Caco-2 (cell line): ENCODE results near the gene FNDC3B. TPM values are rescaled to one million over a fixed set of nuclear protein-coding genes. Genes with fewer than 3 reads are reported as not detected.

Experiments
- BruUV-seq: library from RNA; stranded (reverse); fragments of 400-500 nt; replicated peaks from 2 replicates; lab custom pipeline; 2021; lab: Mats Ljungman, UMichigan
- CTCF ChIA-PET: fragments of 300-600 bp; sonication (Branson Sonifier 250); formaldehyde crosslinking; loops from one replicate; lab custom pipeline; 2022; ENCODE audit warnings: antibody characterized with exemption; lab: Charles Lee
- POLR2A ChIA-PET: fragments of 300-600 bp; sonication (Branson Sonifier 250); formaldehyde crosslinking; loops from one replicate; lab custom pipeline; 2022; ENCODE audit warnings: antibody characterized with exemption; lab: Charles Lee
- DNase-seq, 2 experiments: peaks; one replicate each; pipeline versions ENCODE4 v3.0.0 to v3.0.0-alpha.2; 2020 to 2022
- H3K27me3 ChIP-seq: replicated peaks from 2 replicates; pipeline ENCODE4 v1.6.0; 2011; ENCODE audit warnings: low read length; ENCODE audit not compliant: control insufficient read depth, insufficient read depth
- H3K36me3 ChIP-seq: 2 replicates; pipeline ENCODE4 v1.5.1; 2011; ENCODE audit warnings: low read length; ENCODE audit not compliant: control insufficient read depth, insufficient read depth
- H3K4me1 ChIP-seq: fragments of 250-450 bp; sonication (Bioruptor Pico); 2 replicates; pipeline ENCODE4 v1.5.1; 2020; ENCODE audit warnings: mild to moderate bottlenecking
- H3K4me3 ChIP-seq: 2 replicates; pipeline ENCODE4 v1.5.1; 2011; ENCODE audit warnings: low read depth, mild to moderate bottlenecking, control low read depth, low read length
- H3K9me3 ChIP-seq: fragments of 250-450 bp; sonication (Bioruptor Pico); 2 replicates; pipeline ENCODE4 v1.5.1; 2020; ENCODE audit warnings: mild to moderate bottlenecking, moderate library complexity
- H3K27ac Mint-ChIP-seq: one replicate; pipeline ENCODE4 v1.8.0; 2022; ENCODE audit warnings: mixed read lengths; ENCODE audit not compliant: unreplicated experiment
- H3K27me3 Mint-ChIP-seq: one replicate; pipeline ENCODE4 v1.8.0; 2022; ENCODE audit warnings: mixed read lengths; ENCODE audit not compliant: insufficient read depth, unreplicated experiment
- H3K36me3 Mint-ChIP-seq: one replicate; pipeline ENCODE4 v1.8.0; 2022; ENCODE audit warnings: mild to moderate bottlenecking, mixed read lengths; ENCODE audit not compliant: insufficient read depth, unreplicated experiment
- H3K4me1 Mint-ChIP-seq: one replicate; pipeline ENCODE4 v1.8.0; 2022; ENCODE audit warnings: low read depth, mixed read lengths; ENCODE audit not compliant: unreplicated experiment
- H3K4me3 Mint-ChIP-seq: one replicate; pipeline ENCODE4 v1.8.0; 2022; ENCODE audit warnings: mild to moderate bottlenecking, moderate library complexity, mixed read lengths; ENCODE audit not compliant: unreplicated experiment
- H3K9me3 Mint-ChIP-seq: one replicate; pipeline ENCODE4 v1.8.0; 2022; ENCODE audit warnings: mixed read lengths; ENCODE audit not compliant: unreplicated experiment
- CTCF ChIP-seq, 2 experiments: fragments of 200-600 bp in 1 of 2; IDR thresholded peaks; 1 replicate in 1 of 2; 2 replicates in 1 of 2; pipeline versions ENCODE4 v1.5.1 to v1.8.0; 2011 to 2022; ENCODE audit warnings: antibody characterized with exemption in 1 of 2, control low read depth in 1 of 2, inconsistent platforms in 1 of 2, low read depth in 1 of 2, low read length in 1 of 2, mild to moderate bottlenecking in 1 of 2, moderate library complexity in 1 of 2; ENCODE audit not compliant: insufficient read depth in 1 of 2, severe bottlenecking in 1 of 2, unreplicated experiment in 1 of 2
- intact Hi-C: fragments of 100-400 bp; cut with micrococcal nuclease; formaldehyde crosslinking; loops from one replicate; pipeline ENCODE4 v1.10.0; 2022; ENCODE audit not compliant: unreplicated experiment
- total RNA-seq: library from RNA; stranded (reverse); gene quantifications from 2 replicates; pipeline ENCODE4 v1.2.3, GENCODE V29; 2022

The FNDC3B gene
- total RNA-seq, 1 experiment from 2014 or later = 59.8 TPM

GRCh38 chr3:172038798-172039435 is 461 bp upstream of the FNDC3B start:
- peak overlapping the region; percentile 74 for H3K4me3 ChIP-seq
- no peak for TF ChIP-seq CTCF (IDR thresholded peaks at IDR 0.05; ENCODE audit: insufficient read depth in 1 of 2, low read depth in 1 of 2, low read length in 1 of 2, severe bottlenecking in 1 of 2, unreplicated experiment in 1 of 2)
- H3K4me1 ChIP-seq = peaks cover 26% of the 10 kb centered on the region; the same call in 1 of the 2 replicates
- Mint-ChIP-seq H3K27ac (peak overlapping the region; percentile 96), H3K4me1 (peaks cover 8% of the 10 kb centered on the region), H3K36me3 (peaks cover 17% of the 10 kb centered on the region), H3K4me3 (peak overlapping the region; percentile 95), H3K27me3 (no peaks in the 10 kb centered on the region), H3K9me3 (no peaks in the 10 kb centered on the region)
- BruUV-seq = TSS peak; percentile 69
- H3K36me3 ChIP-seq = no peaks in the 10 kb centered on the region
- no peaks in the 10 kb centered on the region for H3K27me3 ChIP-seq
- DNase-seq = no peak
- intact Hi-C loops = loop anchor here (1.0 to 10.0 kb wide), 5 partner anchors 33 to 236 kb away; no protein-coding TSS in a partner anchor
- CTCF ChIA-PET = interaction anchor here (1.0 kb wide), 1 partner anchor 103 kb away, joined by 4 read pairs; no protein-coding TSS in a partner anchor
- POLR2A ChIA-PET = interaction anchor here (0.6 to 1.2 kb wide), 5 partner anchors 58 to 141 kb away, joined by 3 to 6 read pairs (median 3); no protein-coding TSS in a partner anchor
- no peaks in the 10 kb centered on the region for H3K9me3 ChIP-seq

- H3K4me1 ChIP-seq = peaks cover 24% of the 10 kb centered on the region; the same call in 1 of the 2 replicates
- POLR2A ChIA-PET = interaction anchor here (0.6 to 0.7 kb wide), 3 partner anchors 137 to 173 kb away, joined by 5 to 7 read pairs (median 5); no protein-coding TSS in a partner anchor
- BruUV-seq = no TSS peak
Measured at GRCh38 chr3:172040078-172040980, 951 bp downstream of the FNDC3B start.

More at GRCh38 chr3:172040078-172040980, 951 bp downstream of the FNDC3B start:
- H3K4me1 Mint-ChIP-seq = peaks cover 12% of the 10 kb centered on the region
- CTCF ChIA-PET = interaction anchor here (0.6 to 0.7 kb wide), 4 partner anchors 11 to 209 kb away, joined by 3 to 7 read pairs (median 4); no protein-coding TSS in a partner anchor
- H3K9me3 Mint-ChIP-seq = no peaks in the 10 kb centered on the region
- peak in 1 of 2 experiments; percentile 41 for TF ChIP-seq CTCF (IDR thresholded peaks at IDR 0.05; ENCODE audit: insufficient read depth in 1 of 2, low read depth in 1 of 2, low read length in 1 of 2, severe bottlenecking in 1 of 2, unreplicated experiment in 1 of 2)
- peak; percentile 80 to 83 for DNase-seq
- intact Hi-C loops = loop anchor here (2.0 to 5.0 kb wide), 2 partner anchors 26 to 77 kb away; no protein-coding TSS in a partner anchor
- peak overlapping the region; percentile 96 for H3K27ac Mint-ChIP-seq
- Histone ChIP-seq H3K27me3 (no peaks in the 10 kb centered on the region), H3K36me3 (no peaks in the 10 kb centered on the region), H3K4me3 (peak overlapping the region; percentile 74), H3K9me3 (no peaks in the 10 kb centered on the region)
- H3K36me3 Mint-ChIP-seq = peaks cover 17% of the 10 kb centered on the region
- H3K27me3 Mint-ChIP-seq = no peaks in the 10 kb centered on the region
- H3K4me3 Mint-ChIP-seq = peak overlapping the region; percentile 95
